ENCODE measurements around the gene FLAD1. TPM values are rescaled to one million over a fixed set of nuclear protein-coding genes. Genes with fewer than 3 reads are reported as not detected.

The FLAD1 gene
- 13.7 and 14.3 TPM in 2 replicates for total RNA-seq

GRCh38 chr1:154982897-154983648, at the start of gene FLAD1:
Gene FLAD1, plus strand, starts transcription at chr1:154983344. Its CDS starts 351 bp downstream, at chr1:154983695.

GRCh38 chr1:154936555-154937084, 46.5 kb upstream of the FLAD1 start, which contains the start of gene PMVK:
Gene PMVK, minus strand, starts transcription at chr1:154936719. Its CDS starts 34 bp downstream, at chr1:154936685.

GRCh38 chr1:154955718-154956543, 27.2 kb upstream of the FLAD1 start, which contains the start of gene PBXIP1:
Gene PBXIP1, minus strand, starts transcription at chr1:154956099. Its CDS starts 2,378 bp downstream, at chr1:154953721.

GRCh38 chr1:154961207-154962155, 21.7 kb upstream of the FLAD1 start, which contains the start of gene PYGO2:
Gene PYGO2, minus strand, starts transcription at chr1:154961782. Its CDS starts 206 bp downstream, at chr1:154961576.

GRCh38 chr1:154970631-154971340, 12.4 kb upstream of the FLAD1 start, which contains the start of gene SHC1:
Gene SHC1, minus strand, starts transcription at chr1:154970747. Its CDS starts 221 bp downstream, at chr1:154970526.

GRCh38 chr1:154974102-154974807, 8.9 kb upstream of the FLAD1 start, which contains the start of gene CKS1B:
Gene CKS1B, plus strand, starts transcription at chr1:154974681. Its CDS starts 65 bp downstream, at chr1:154974746.

GRCh38 chr1:154993572-154994268, 10.6 kb downstream of the FLAD1 start, which contains the start of gene LENEP:
Gene LENEP, plus strand, starts transcription at chr1:154993586. Its CDS starts 22 bp downstream, at chr1:154993608.

GRCh38 chr1:155002464-155003226, 19.5 kb downstream of the FLAD1 start, which contains the start of gene ZBTB7B:
Gene ZBTB7B, plus strand, starts transcription at chr1:155002802. Its CDS starts 11,859 bp downstream, at chr1:155014661.

GRCh38 chr1:155033524-155033923, 50.4 kb downstream of the FLAD1 start, which contains the start of the genes DCST1 and DCST2:
Gene DCST1, plus strand, starts transcription at chr1:155033824. Its CDS starts 213 bp downstream, at chr1:155034037.
Gene DCST2, minus strand, starts transcription at chr1:155033781. Its CDS starts 80 bp downstream, at chr1:155033701.

Other genes with a start within 250 kb of the FLAD1 start
- gene KCNN3, start 113.1 kb upstream of the FLAD1 start, total RNA-seq = under 0.01 TPM in 1 of 2 replicates, not detected in the other
- 9.3 and 11.2 TPM in 2 replicates for gene PMVK, start 46.6 kb upstream of the FLAD1 start, total RNA-seq
- 115 and 123 TPM in 2 replicates for gene PBXIP1, start 27.2 kb upstream of the FLAD1 start, total RNA-seq
- 4.6 and 10.6 TPM in 2 replicates for gene PYGO2, start 21.6 kb upstream of the FLAD1 start, total RNA-seq
- 79.3 and 143 TPM in 2 replicates for gene SHC1, start 12.6 kb upstream of the FLAD1 start, total RNA-seq
- 20.2 and 22.2 TPM in 2 replicates for gene CKS1B, start 8.7 kb upstream of the FLAD1 start, total RNA-seq
- gene LENEP, start 10.2 kb downstream of the FLAD1 start, total RNA-seq = 0.60 TPM in 1 of 2 replicates, not detected in the other
- 8.5 and 9.1 TPM in 2 replicates for gene ZBTB7B, start 19.5 kb downstream of the FLAD1 start, total RNA-seq
- 0.09 TPM in 1 of 2 replicates, not detected in the other for gene DCST2, start 50.4 kb downstream of the FLAD1 start, total RNA-seq
- not detected in 2 replicates for gene DCST1, start 50.5 kb downstream of the FLAD1 start, total RNA-seq
- 38.8 and 55.6 TPM in 2 replicates for gene ADAM15, start 68.0 kb downstream of the FLAD1 start, total RNA-seq
- 2.4 and 3.6 TPM in 2 replicates for gene EFNA4, start 80.4 kb downstream of the FLAD1 start, total RNA-seq
- gene EFNA3, start 95.5 kb downstream of the FLAD1 start, total RNA-seq = 0.79 and 1.1 TPM in 2 replicates
- gene EFNA1, start 144.5 kb downstream of the FLAD1 start, total RNA-seq = 0.86 and 1.3 TPM in 2 replicates
- 16.6 and 27.6 TPM in 2 replicates for gene SLC50A1, start 152.5 kb downstream of the FLAD1 start, total RNA-seq
- 63.7 and 65.9 TPM in 2 replicates for gene DPM3, start 157.2 kb downstream of the FLAD1 start, total RNA-seq
- 82.6 and 100 TPM in 2 replicates for gene KRTCAP2, start 190.0 kb downstream of the FLAD1 start, total RNA-seq
- 3.5 and 5.2 TPM in 2 replicates for gene TRIM46, start 190.5 kb downstream of the FLAD1 start, total RNA-seq
- gene THBS3, start 224.6 kb downstream of the FLAD1 start, total RNA-seq = 34.0 and 42.0 TPM in 2 replicates
- 31.9 and 37.7 TPM in 2 replicates for gene MTX1, start 225.4 kb downstream of the FLAD1 start, total RNA-seq